Measurements from ENCODE around the gene LCE4A. TPM values are rescaled to one million over a fixed set of nuclear protein-coding genes. Genes with fewer than 3 reads are reported as not detected.
"Not testable (repeated sequence)": the region's sequence is repeated elsewhere in the genome, so short reads cannot be mapped to it uniquely, and the experiment has no call there.

Gene LCE4A
- polyA plus RNA-seq (2011; rRNA removed) (not detected in 2 replicates), polyA plus RNA-seq (2017; fragmentation: RNase III; extraction: RNeasy Plus Mini Kit Qiagen cat#74134 plus additional on column Dnase treatment) (not detected in 3 replicates), polyA minus RNA-seq (2011; rRNA and poly(A)+ RNA removed) (not detected in 2 replicates)
- not detected in 2 replicates for polyA plus RNA-seq (2012; cell fraction: cytosol; rRNA removed)
- not detected in 2 replicates for polyA plus RNA-seq (2012; cell fraction: nucleus; rRNA removed)

- Histone ChIP-seq H3K4me3 (no peak within 1 kb of the TSS), H3K4me2 (no peak within 1 kb of the TSS), H3K9me3 (peaks cover 5% of the 10 kb centered on the region; the same call in 1 of the 3 replicates), H3K27ac (no peak within 1 kb of the TSS), H3K4me1 (no peaks in the 10 kb centered on the region)
- no peak for DNase-seq (ENCODE audit: low read depth in 1 of 2, low spot score in 1 of 2)
- no peak for FAIRE-seq
- no peak for TF ChIP-seq JUNB (IDR thresholded peaks at IDR 0.05)
- TF ChIP-seq JUN (IDR thresholded peaks at IDR 0.05) = no peak
- no peak for TF ChIP-seq RCOR1 (IDR thresholded peaks at IDR 0.05; ENCODE audit: low read depth, low read length)
- no peak for TF ChIP-seq BCL3 (IDR thresholded peaks at IDR 0.05)
- TF ChIP-seq HOXA7 (CRISPR knock-in tag; IDR thresholded peaks at IDR 0.05) = no peak
- TF ChIP-seq PBX3 (IDR thresholded peaks at IDR 0.05) = no peak
- TF ChIP-seq SMC3 (IDR thresholded peaks at IDR 0.05) = no peak
- no peak for TF ChIP-seq TFCP2L1 (CRISPR knock-in tag; IDR thresholded peaks at IDR 0.05)
- no peak for TF ChIP-seq SREBF2 (IDR thresholded peaks at IDR 0.05)
- no peak for TF ChIP-seq NFE2L2 (conservative IDR thresholded peaks at IDR 0.05; ENCODE audit: low read length)
- TF ChIP-seq GATA3 (IDR thresholded peaks at IDR 0.05; ENCODE audit: borderline replicate concordance) = no peak
- no peak for TF ChIP-seq ZSCAN20 (CRISPR knock-in tag; IDR thresholded peaks at IDR 0.05)
- TF ChIP-seq FOSB (CRISPR knock-in tag; IDR thresholded peaks at IDR 0.05) = no peak
- TF ChIP-seq, protein P1, sequence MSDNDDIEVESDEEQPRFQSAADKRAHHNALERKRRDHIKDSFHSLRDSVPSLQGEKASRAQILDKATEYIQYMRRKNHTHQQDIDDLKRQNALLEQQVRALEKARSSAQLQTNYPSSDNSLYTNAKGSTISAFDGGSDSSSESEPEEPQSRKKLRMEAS (IDR thresholded peaks at IDR 0.05) = no peak
- no peak for TF ChIP-seq HES2 (IDR thresholded peaks at IDR 0.05)
- no peak for TF ChIP-seq ZNF302 (CRISPR knock-in tag; IDR thresholded peaks at IDR 0.05)
- no peak for TF ChIP-seq KDM1A (IDR thresholded peaks at IDR 0.05; ENCODE audit: low read depth)
- no peak for TF ChIP-seq TP53 (CRISPR knock-in tag; IDR thresholded peaks at IDR 0.05)
- TF ChIP-seq CHD4 (IDR thresholded peaks at IDR 0.05; ENCODE audit: borderline replicate concordance) = no peak
- 19% methylated on average over 2 of the region's 2 CpGs for WGBS (ENCODE audit: missing lambda C conversion rate)
- no peak for ATAC-seq
- POLR2A ChIA-PET = no interaction called here
- CTCF ChIA-PET = interaction anchor here (0.8 kb wide), 1 partner anchor 10 kb away, joined by 3 read pairs; the partner anchor contains the start of gene LCE2A
Observed at GRCh38 chr1:152707860-152708259, at the start of gene LCE4A. Gene LCE4A (plus strand): TSS chr1:152708160. CDS start chr1:152709076, 916 bp downstream.

DNA sequence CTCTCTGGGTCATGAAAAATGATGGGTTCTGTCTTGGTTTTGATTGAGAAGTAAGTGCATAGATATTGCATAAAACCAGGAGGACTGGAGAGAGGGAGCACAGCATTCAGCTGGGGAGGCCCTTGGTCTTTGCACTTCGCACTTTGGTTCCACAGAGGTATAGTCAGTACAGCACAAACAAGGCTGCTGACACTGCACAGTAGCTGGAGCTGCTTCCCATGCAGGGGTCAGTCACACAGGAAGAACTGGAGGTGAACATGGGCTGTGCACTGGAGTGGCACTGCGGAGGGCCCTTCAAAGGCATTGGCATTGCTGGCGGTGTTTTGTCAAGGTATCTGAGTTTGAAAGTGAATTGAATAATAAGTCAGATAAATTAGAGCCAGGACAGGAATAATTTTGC is 49.3 kb upstream of the LCE4A start:
- Histone ChIP-seq H3K9me3 (no peaks in the 10 kb centered on the region), H3K27ac (no peak overlapping the region), H3K4me2 (no peak overlapping the region), H3K4me3 (no peak overlapping the region), H3K4me1 (no peaks in the 10 kb centered on the region)
- TF ChIP-seq ZC3H11A (IDR thresholded peaks at IDR 0.05) = no peak
- POLR2A ChIA-PET = no interaction called here
- ATAC-seq (no peak), FAIRE-seq (no peak), DNase-seq (ENCODE audit: low read depth in 1 of 2, low spot score in 1 of 2) (no peak)
- CTCF ChIA-PET = interaction anchor here (1.5 kb wide), 1 partner anchor 267 kb away, joined by 6 read pairs; no protein-coding TSS in a partner anchor
- WGBS (ENCODE audit: missing lambda C conversion rate) = 38% methylated on average over 3 of the region's 3 CpGs

GRCh38 chr1:152663098-152663497 is 44.9 kb upstream of the LCE4A start, which contains the start of gene LCE2D:
Gene LCE2D (plus strand): TSS chr1:152663380. CDS start chr1:152664106, 726 bp downstream.
- Histone ChIP-seq H3K4me3 (no peak within 1 kb of the TSS), H3K27ac (no peak within 1 kb of the TSS), H3K4me2 (no peak within 1 kb of the TSS), H3K9me3 (no peaks in the 10 kb centered on the region), H3K4me1 (no peaks in the 10 kb centered on the region)
- no peak for FAIRE-seq
- WGBS (ENCODE audit: missing lambda C conversion rate) = 0% methylated on average over 3 of the region's 3 CpGs
- no peak for ATAC-seq
- ChIA-PET POLR2A (no interaction called here), CTCF (interaction anchor here (1.4 to 4.0 kb wide), 3 partner anchors 9 to 208 kb away, joined by 3 to 37 read pairs (median 4); no protein-coding TSS in a partner anchor)
- TF ChIP-seq CHD2 (IDR thresholded peaks at IDR 0.05; ENCODE audit: low read length, partially characterized antibody) (no peak), HOXB13 (CRISPR knock-in tag; IDR thresholded peaks at IDR 0.05; ENCODE audit: low read depth) (no peak), ZFP36 (IDR thresholded peaks at IDR 0.05; ENCODE audit: borderline replicate concordance, partially characterized antibody) (no peak), SREBF2 (IDR thresholded peaks at IDR 0.05) (no peak), EP300 (IDR thresholded peaks at IDR 0.05) (no peak), RCOR1 (IDR thresholded peaks at IDR 0.05; ENCODE audit: low read depth, low read length) (no peak), CBX2 (IDR thresholded peaks at IDR 0.05; ENCODE audit: borderline replicate concordance, low read depth) (no peak), JUN (IDR thresholded peaks at IDR 0.05) (no peak), PBX3 (IDR thresholded peaks at IDR 0.05) (no peak), EHF (CRISPR knock-in tag; IDR thresholded peaks at IDR 0.05) (no peak), ZNF302 (CRISPR knock-in tag; IDR thresholded peaks at IDR 0.05) (no peak), HEYL (CRISPR knock-in tag; IDR thresholded peaks at IDR 0.05) (no peak), ZSCAN20 (CRISPR knock-in tag; IDR thresholded peaks at IDR 0.05) (no peak)
- TF ChIP-seq, protein P1 (IDR thresholded peaks at IDR 0.05) = no peak
- no peak for DNase-seq (ENCODE audit: low read depth in 1 of 2, low spot score in 1 of 2)

DNA sequence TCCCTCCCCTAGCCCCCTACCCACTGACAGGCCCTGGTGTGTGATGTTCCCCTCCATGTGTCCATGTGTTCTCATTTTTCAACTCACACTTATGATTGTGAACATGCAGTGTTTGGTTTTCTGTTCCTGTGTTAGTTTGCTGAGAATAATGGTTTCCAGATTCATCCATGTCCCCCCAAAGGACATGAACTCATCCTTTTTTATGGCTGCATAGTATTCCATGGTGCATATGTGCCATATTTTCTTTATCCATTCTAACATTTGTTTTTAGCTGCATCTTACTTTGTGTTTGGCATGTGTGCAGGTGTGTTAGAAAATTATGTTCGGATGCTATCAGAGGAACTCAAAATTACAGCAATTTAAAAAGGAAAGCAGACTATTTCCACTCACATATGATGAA is 41.8 kb upstream of the LCE4A start:
- H3K4me2 ChIP-seq; H3K27ac ChIP-seq; H3K4me3 ChIP-seq; ATAC-seq; DNase-seq (ENCODE audit: low read depth in 1 of 2, low spot score in 1 of 2); FAIRE-seq; H3K9me3 ChIP-seq; POLR2A ChIA-PET; H3K4me1 ChIP-seq: not testable (repeated sequence)
- CTCF ChIA-PET = interaction anchor here (0.6 to 2.1 kb wide), 2 partner anchors 10 to 12 kb away, joined by 5 to 6 read pairs; no protein-coding TSS in a partner anchor
- WGBS (ENCODE audit: missing lambda C conversion rate) = 10% methylated on average over 1 of the region's 1 CpG

All from A549 (cell line).